Suprapubic skin (tissue), 4 donors: ENCODE results near the gene IKZF5. TPM values are rescaled to one million over a fixed set of nuclear protein-coding genes. Genes with fewer than 3 reads are reported as not detected.

Experiments used
- DNase-seq, 2 donors: peaks; one replicate each; pipeline ENCODE4 v3.0.0-alpha.2; 2019; ENCODE audit warnings: low spot score in 2 of 2
- H3K27ac ChIP-seq: fragments of 200-600 bp; sonication (generic); one replicate; pipeline ENCODE4 v1.5.1; 2019
- H3K27me3 ChIP-seq: fragments of 200-600 bp; sonication (generic); one replicate; pipeline ENCODE4 v1.5.1; 2019
- H3K36me3 ChIP-seq: fragments of 200-600 bp; sonication (generic); one replicate; pipeline ENCODE4 v1.5.1; 2019
- H3K4me1 ChIP-seq: fragments of 200-600 bp; sonication (generic); one replicate; pipeline ENCODE4 v1.5.1; 2019
- H3K4me3 ChIP-seq: fragments of 200-600 bp; sonication (generic); one replicate; pipeline ENCODE4 v1.5.1; 2019; ENCODE audit warnings: mild to moderate bottlenecking
- H3K9me3 ChIP-seq: fragments of 200-600 bp; sonication (generic); one replicate; pipeline ENCODE4 v1.5.1; 2019
- CTCF ChIP-seq, 2 donors: fragments of 200-600 bp in 1 of 2; fragments of 450-650 bp in 1 of 2; sonication (generic) in 1 of 2; IDR thresholded peaks; one replicate each; pipeline ENCODE4 v1.5.1; 2016 to 2019; ENCODE audit warnings: antibody characterized with exemption in 2 of 2, mild to moderate bottlenecking in 1 of 2, moderate library complexity in 1 of 2
- EP300 ChIP-seq: sonication (generic); formaldehyde crosslinking; IDR thresholded peaks from one replicate; pipeline ENCODE4 v1.6.1; 2017; ENCODE audit warnings: antibody characterized with exemption
- POLR2A ChIP-seq, 2 donors: fragments of 450-650 bp; IDR thresholded peaks; one replicate each; pipeline ENCODE4 v1.6.1; 2017; ENCODE audit warnings: antibody characterized with exemption in 2 of 2, mild to moderate bottlenecking in 2 of 2, moderate library complexity in 2 of 2
- POLR2AphosphoS5 ChIP-seq, 3 donors: sonication (generic); formaldehyde crosslinking; IDR thresholded peaks; one replicate each; pipeline ENCODE4 v1.6.1; 2017; ENCODE audit warnings: antibody characterized with exemption in 3 of 3
- WGBS: methylation state at CpG from one replicate; pipeline ENCODE4 v1.1.5; 2018; 5-methylcytosine and 5-hydroxymethylcytosine counted together
- total RNA-seq, 4 donors: library from RNA; depleted of rRNA; stranded (reverse); fragments of >200 nt; gene quantifications; one replicate each; pipeline ENCODE4 v1.1.0, GENCODE V29; 2016

Gene IKZF5
- total RNA-seq, 4 donors from 2014 or later = 9.5 to 25.2 (median 12.9) TPM

GRCh38 chr10:123034332-123034731 is 25.7 kb upstream of the IKZF5 start:
- DNase-seq = no peak
- Histone ChIP-seq H3K36me3 (peaks cover 31% of the 10 kb centered on the region), H3K4me1 (no peaks in the 10 kb centered on the region), H3K9me3 (no peaks in the 10 kb centered on the region), H3K27me3 (no peaks in the 10 kb centered on the region), H3K4me3 (no peak overlapping the region), H3K27ac (no peak overlapping the region)
- TF ChIP-seq POLR2A (IDR thresholded peaks at IDR 0.05) (no peak), EP300 (no peak), POLR2AphosphoS5 (IDR thresholded peaks at IDR 0.05) (no peak), CTCF (IDR thresholded peaks at IDR 0.05) (no peak)

GRCh38 chr10:123031124-123031523 is 22.5 kb upstream of the IKZF5 start:
- Histone ChIP-seq H3K36me3 (peaks cover 7% of the 10 kb centered on the region), H3K27ac (no peak overlapping the region), H3K4me1 (no peaks in the 10 kb centered on the region), H3K4me3 (no peak overlapping the region), H3K27me3 (no peaks in the 10 kb centered on the region), H3K9me3 (no peaks in the 10 kb centered on the region)
- no peak for DNase-seq
- 86% methylated on average over 1 of the region's 1 CpG for WGBS
- TF ChIP-seq POLR2A (IDR thresholded peaks at IDR 0.05) (no peak), CTCF (IDR thresholded peaks at IDR 0.05) (no peak), EP300 (no peak), POLR2AphosphoS5 (IDR thresholded peaks at IDR 0.05) (no peak)

- TF ChIP-seq POLR2AphosphoS5 (IDR thresholded peaks at IDR 0.05) = no peak
- no peak for TF ChIP-seq CTCF (IDR thresholded peaks at IDR 0.05)
- TF ChIP-seq EP300 = no peak
- no peak for TF ChIP-seq POLR2A (IDR thresholded peaks at IDR 0.05)
- H3K9me3 ChIP-seq = no peaks in the 10 kb centered on the region
- no peaks in the 10 kb centered on the region for H3K36me3 ChIP-seq
- no peak overlapping the region for H3K27ac ChIP-seq
- no peaks in the 10 kb centered on the region for H3K27me3 ChIP-seq
- H3K4me1 ChIP-seq = no peaks in the 10 kb centered on the region
- no peak for DNase-seq
- no peak overlapping the region for H3K4me3 ChIP-seq
Measured at GRCh38 chr10:123027861-123028260, 19.3 kb upstream of the IKZF5 start.

- WGBS = 56% methylated on average over 1 of the region's 1 CpG
- Histone ChIP-seq H3K36me3 (no peaks in the 10 kb centered on the region), H3K4me1 (no peaks in the 10 kb centered on the region), H3K9me3 (no peaks in the 10 kb centered on the region), H3K4me3 (no peak overlapping the region), H3K27ac (no peak overlapping the region), H3K27me3 (no peaks in the 10 kb centered on the region)
- DNase-seq = no peak
- TF ChIP-seq POLR2AphosphoS5 (IDR thresholded peaks at IDR 0.05) (no peak), POLR2A (IDR thresholded peaks at IDR 0.05) (no peak), CTCF (IDR thresholded peaks at IDR 0.05) (no peak), EP300 (no peak)
Measured at GRCh38 chr10:123026302-123026701, 17.7 kb upstream of the IKZF5 start.

- no peaks in the 10 kb centered on the region for H3K36me3 ChIP-seq
- H3K4me3 ChIP-seq = no peak overlapping the region
- no peak for TF ChIP-seq POLR2A (IDR thresholded peaks at IDR 0.05)
- TF ChIP-seq POLR2AphosphoS5 (IDR thresholded peaks at IDR 0.05) = no peak
- TF ChIP-seq EP300 = no peak
- TF ChIP-seq CTCF (IDR thresholded peaks at IDR 0.05) = no peak
- 75% methylated on average over 2 of the region's 2 CpGs for WGBS
- H3K27me3 ChIP-seq = no peaks in the 10 kb centered on the region
- H3K4me1 ChIP-seq = peaks cover 3% of the 10 kb centered on the region
- no peaks in the 10 kb centered on the region for H3K9me3 ChIP-seq
- no peak for DNase-seq
- no peak overlapping the region for H3K27ac ChIP-seq
Measured at GRCh38 chr10:123024540-123024939, 15.9 kb upstream of the IKZF5 start.
